ENCODE measurements around the gene PLEKHA3. TPM values are rescaled to one million over a fixed set of nuclear protein-coding genes. Genes with fewer than 3 reads are reported as not detected.

PLEKHA3 gene
- total and polyA plus RNA-seq, 10 of the 15 experiments (the other 5 are each of a cell fraction or from before 2014, with no cell fraction given) = 1.4 to 21.1 (median 7.4) TPM

GRCh38 chr2:178480227-178481181 lies at the start of gene PLEKHA3 (continued):
- TF ChIP-seq SPI1 (IDR thresholded peaks at IDR 0.05; ENCODE audit: borderline replicate concordance, insufficient read depth, low read depth, low read length) (no peak), MXI1 (IDR thresholded peaks at IDR 0.05; ENCODE audit: low read depth, low read length) (peak; percentile 59; the same call in 1 of the 2 replicates), RELA (IDR thresholded peaks at IDR 0.05; ENCODE audit: borderline replicate concordance, partially characterized antibody) (peak; percentile 22), ZSCAN29 (IDR thresholded peaks at IDR 0.05) (no peak), ZNF217 (IDR thresholded peaks at IDR 0.05) (no peak), IKZF1 (conservative IDR thresholded peaks at IDR 0.05) (peak; percentile 88), NFYB (IDR thresholded peaks at IDR 0.05; ENCODE audit: insufficient read depth, low read depth, low read length) (no peak), ETV6 (conservative IDR thresholded peaks at IDR 0.05 in 1 of 2, IDR thresholded peaks at IDR 0.05 in 1 of 2; ENCODE audit: borderline replicate concordance in 1 of 2, low read depth in 1 of 2) (peak in 1 of 2 experiments; percentile 28; a peak in 1 of 4 replicates), SREBF2 (IDR thresholded peaks at IDR 0.05; ENCODE audit: low read length) (no peak), SUPT20H (IDR thresholded peaks at IDR 0.05; ENCODE audit: borderline replicate concordance, control insufficient read depth, low read depth, low read length) (no peak), HSF1 (IDR thresholded peaks at IDR 0.05; ENCODE audit: low read depth, low read length) (no peak), NRF1 (conservative IDR thresholded peaks at IDR 0.05; ENCODE audit: low read depth, low read length) (peak; percentile 36), FOXK2 (IDR thresholded peaks at IDR 0.05) (no peak), PAX5 (IDR thresholded peaks at IDR 0.05; ENCODE audit: borderline replicate concordance, low read depth, low read length) (0 out of 2 replicates have a peak, but pooled peaks have one; percentile 32), NR2F1 (conservative IDR thresholded peaks at IDR 0.05) (peak; percentile 75), YY1 (IDR thresholded peaks at IDR 0.05; ENCODE audit: low read depth, low read length) (no peak), PKNOX1 (IDR thresholded peaks at IDR 0.05) (no peak)

Measured in GM12878 (cell line).